ENCODE measurements around the gene ELMOD1.

ELMOD1 gene

DNA sequence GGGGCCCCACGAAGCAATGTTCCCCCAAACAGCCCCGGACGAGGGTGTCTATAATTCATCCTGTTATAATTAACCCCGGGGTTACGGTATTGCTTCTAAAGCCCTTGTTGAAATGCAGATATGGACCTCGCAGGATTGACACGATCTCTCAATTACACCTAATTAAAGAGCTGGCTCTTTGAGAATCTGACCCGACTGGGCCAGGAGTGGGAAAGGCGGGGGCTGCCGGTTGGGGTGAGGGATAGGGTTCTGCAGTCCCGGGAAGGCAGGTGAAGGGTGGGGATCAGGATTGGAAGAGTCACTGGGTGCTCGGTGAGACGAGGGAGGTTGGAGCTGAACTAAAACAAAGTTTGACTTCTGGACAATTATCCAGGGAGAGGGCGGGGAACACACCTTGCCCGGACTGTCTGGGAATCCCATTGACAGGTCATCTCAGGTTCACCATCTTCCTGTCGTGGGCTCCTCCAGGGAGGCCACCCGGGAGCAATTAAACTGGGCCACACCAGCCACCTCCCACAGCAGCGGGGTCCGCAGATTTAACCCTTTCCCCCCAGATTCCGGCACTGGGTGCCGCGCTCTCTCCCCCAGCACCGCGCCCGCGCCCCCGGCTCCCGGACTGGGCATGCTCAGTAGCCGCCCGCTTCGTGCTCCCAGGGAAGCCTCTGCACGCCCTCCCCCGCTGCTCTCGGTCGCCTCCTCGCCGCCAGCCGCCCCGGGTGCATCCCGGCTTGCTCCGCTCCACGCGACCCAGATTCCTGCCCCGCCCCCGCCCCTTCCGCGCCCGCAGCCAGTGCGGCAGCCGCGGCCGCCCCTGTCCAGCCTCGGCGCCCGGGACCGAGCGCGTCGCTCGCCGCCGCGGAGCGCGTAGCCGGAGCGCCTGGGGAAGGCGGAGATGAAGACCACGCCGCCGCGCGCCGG is at the start of gene ELMOD1:
ELMOD1 (plus strand) TSS at position 688 of the 918 bp plus-strand sequence. CDS start 27,043 bp downstream, outside the sequence.
- no peak for DNase-seq (ENCODE audit: low read depth, low spot score)
- TF ChIP-seq, protein P1, sequence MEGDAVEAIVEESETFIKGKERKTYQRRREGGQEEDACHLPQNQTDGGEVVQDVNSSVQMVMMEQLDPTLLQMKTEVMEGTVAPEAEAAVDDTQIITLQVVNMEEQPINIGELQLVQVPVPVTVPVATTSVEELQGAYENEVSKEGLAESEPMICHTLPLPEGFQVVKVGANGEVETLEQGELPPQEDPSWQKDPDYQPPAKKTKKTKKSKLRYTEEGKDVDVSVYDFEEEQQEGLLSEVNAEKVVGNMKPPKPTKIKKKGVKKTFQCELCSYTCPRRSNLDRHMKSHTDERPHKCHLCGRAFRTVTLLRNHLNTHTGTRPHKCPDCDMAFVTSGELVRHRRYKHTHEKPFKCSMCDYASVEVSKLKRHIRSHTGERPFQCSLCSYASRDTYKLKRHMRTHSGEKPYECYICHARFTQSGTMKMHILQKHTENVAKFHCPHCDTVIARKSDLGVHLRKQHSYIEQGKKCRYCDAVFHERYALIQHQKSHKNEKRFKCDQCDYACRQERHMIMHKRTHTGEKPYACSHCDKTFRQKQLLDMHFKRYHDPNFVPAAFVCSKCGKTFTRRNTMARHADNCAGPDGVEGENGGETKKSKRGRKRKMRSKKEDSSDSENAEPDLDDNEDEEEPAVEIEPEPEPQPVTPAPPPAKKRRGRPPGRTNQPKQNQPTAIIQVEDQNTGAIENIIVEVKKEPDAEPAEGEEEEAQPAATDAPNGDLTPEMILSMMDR (IDR thresholded peaks at IDR 0.05; ENCODE audit: insufficient read depth, low read length, missing control alignments) = peak; percentile 30
- ChIA-PET POLR2A (no interaction called here), CTCF (interaction anchor here (1.2 to 2.9 kb wide), 6 partner anchors 13 to 209 kb away, joined by 3 to 9 read pairs (median 4); no protein-coding TSS in a partner anchor)
- peak within 1 kb of the TSS; percentile 66 for H3K4me3 ChIP-seq (ENCODE audit: low read depth, low read length)

DNA sequence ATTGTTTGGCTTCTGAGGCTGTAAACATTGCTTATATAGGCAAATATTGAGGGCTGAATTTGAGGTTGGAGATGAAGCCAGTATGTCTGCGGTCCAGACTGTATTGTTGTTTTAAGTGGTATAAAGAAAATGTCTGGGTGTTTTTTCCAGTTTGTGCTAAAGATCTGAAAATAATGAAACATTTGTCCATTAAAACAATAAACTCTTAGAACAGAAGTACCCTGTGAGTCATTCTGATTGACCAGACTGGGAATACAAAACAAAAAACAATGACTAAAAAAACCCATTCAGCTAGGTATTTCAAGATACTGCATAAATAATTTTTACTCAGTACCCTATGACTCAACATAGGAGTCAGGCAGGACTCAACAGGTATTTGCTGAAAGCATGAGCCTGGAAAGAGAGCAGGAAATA is 45.8 kb upstream of the ELMOD1 start:
- TF ChIP-seq, protein P1 (IDR thresholded peaks at IDR 0.05; ENCODE audit: insufficient read depth, low read length, missing control alignments) = no peak
- POLR2A ChIA-PET = no interaction called here
- no peak for DNase-seq (ENCODE audit: low read depth, low spot score)
- H3K4me3 ChIP-seq (ENCODE audit: low read depth, low read length) = no peak overlapping the region
- CTCF ChIA-PET = interaction anchor here (0.7 to 9.7 kb wide), 5 partner anchors 10 to 226 kb away, joined by 3 to 109 read pairs (median 3); no protein-coding TSS in a partner anchor

DNA sequence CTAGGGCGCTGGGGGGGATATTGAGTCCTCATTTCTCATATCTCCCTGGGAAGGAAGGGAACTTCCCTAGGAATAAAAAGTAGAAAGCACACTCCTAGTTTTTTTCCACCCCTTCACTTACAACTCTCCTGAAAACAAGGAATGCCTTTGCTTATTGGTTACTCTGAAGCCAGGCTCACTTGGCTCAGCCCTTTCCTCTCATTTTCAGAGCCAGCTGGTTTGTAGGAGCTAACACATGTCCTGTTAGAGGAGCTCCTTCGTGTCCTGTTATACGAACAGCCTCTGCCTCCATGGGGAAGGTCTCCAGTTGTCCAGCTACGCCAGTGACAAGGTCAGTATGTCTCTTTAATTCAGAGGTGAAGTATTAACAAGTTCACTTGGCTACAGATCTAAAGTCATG is 43.0 kb upstream of the ELMOD1 start:
- no peak overlapping the region for H3K4me3 ChIP-seq (ENCODE audit: low read depth, low read length)
- TF ChIP-seq, protein P1 (IDR thresholded peaks at IDR 0.05; ENCODE audit: insufficient read depth, low read length, missing control alignments) = no peak
- ChIA-PET CTCF (interaction anchor here (0.9 to 9.7 kb wide), 15 partner anchors 8 to 350 kb away, joined by 3 to 110 read pairs (median 5); no protein-coding TSS in a partner anchor), POLR2A (no interaction called here)
- DNase-seq (ENCODE audit: low read depth, low spot score) = no peak

DNA sequence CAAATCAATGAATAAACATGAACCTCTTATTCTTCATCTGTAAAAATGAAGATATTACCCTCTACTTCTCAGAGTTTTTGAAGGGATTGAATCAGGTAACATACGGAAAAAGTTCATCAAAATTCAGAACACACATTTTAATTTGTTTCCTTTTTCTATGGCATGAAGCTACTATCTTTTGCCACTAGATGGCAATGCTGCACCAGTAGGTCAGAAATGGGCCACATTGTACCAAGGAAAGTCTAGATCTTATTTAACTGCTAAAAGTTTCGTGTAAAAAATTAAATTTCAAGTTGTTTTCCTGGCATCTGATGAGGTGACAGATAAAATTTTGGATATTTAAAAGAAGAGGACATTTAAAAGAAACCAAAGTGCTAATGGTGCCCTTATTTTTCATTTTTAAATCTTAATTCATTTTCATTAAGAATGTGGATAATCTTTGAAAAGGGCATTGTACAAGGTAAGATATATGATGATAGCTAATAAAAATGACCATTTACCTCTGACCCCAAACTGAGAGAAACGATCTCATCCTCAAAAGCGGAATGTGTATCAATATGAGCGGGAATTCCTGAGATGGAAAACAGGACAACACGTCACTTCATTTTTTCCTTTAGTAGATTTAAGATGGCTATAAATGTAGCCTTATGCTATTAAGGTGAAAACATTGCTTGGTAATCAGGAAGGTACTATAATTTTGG is 41.5 kb upstream of the ELMOD1 start:
- no peak for DNase-seq (ENCODE audit: low read depth, low spot score)
- H3K4me3 ChIP-seq (ENCODE audit: low read depth, low read length) = no peak overlapping the region
- ChIA-PET POLR2A (interaction anchor here (1.0 kb wide), 1 partner anchor 220 kb away, joined by 3 read pairs; no protein-coding TSS in a partner anchor), CTCF (interaction anchor here (0.7 to 9.7 kb wide), 32 partner anchors 8 to 351 kb away, joined by 3 to 110 read pairs (median 4); partner anchors contain the start of gene CWF19L2)
- TF ChIP-seq, protein P1 (IDR thresholded peaks at IDR 0.05; ENCODE audit: insufficient read depth, low read length, missing control alignments) = peak; percentile 70

DNA sequence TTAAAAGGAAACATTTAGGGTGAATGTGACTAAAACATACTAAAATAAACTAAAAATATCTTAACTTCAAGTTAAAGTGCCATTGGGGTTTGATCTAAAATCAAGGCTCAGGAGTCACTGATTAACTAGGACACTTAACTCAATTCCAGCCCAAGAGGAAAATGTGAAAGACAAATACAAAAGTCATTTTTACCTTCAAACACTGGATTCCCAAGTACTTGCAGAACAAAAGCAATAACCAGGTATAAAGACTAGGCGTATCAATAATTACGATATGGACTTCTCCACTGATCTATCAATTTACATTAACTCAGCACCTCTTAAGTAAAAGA is 41.0 kb upstream of the ELMOD1 start:
- TF ChIP-seq, protein P1 (IDR thresholded peaks at IDR 0.05; ENCODE audit: insufficient read depth, low read length, missing control alignments) = no peak
- POLR2A ChIA-PET = no interaction called here
- DNase-seq (ENCODE audit: low read depth, low spot score) = no peak
- CTCF ChIA-PET = interaction anchor here (0.7 to 9.7 kb wide), 18 partner anchors 8 to 349 kb away, joined by 3 to 110 read pairs (median 6); no protein-coding TSS in a partner anchor
- no peak overlapping the region for H3K4me3 ChIP-seq (ENCODE audit: low read depth, low read length)
